Body of pancreas (tissue), 4 donors: ENCODE results near the gene TAS2R60.

Source experiments
- POLR2A ChIP-seq, 3 donors: fragments of 450-650 bp; IDR thresholded peaks; one replicate each; pipeline ENCODE4 v1.6.1; 2016; ENCODE audit warnings: antibody characterized with exemption in 3 of 3, mild to moderate bottlenecking in 2 of 3
- TF ChIP-seq, protein P1 (sequence below), 7 experiments: fragments of 450-650 bp in 4 of 7; fragments of 200-600 bp in 3 of 7; sonication (generic) in 3 of 7; IDR thresholded peaks; one replicate each; pipeline ENCODE4 v1.5.1; 2016 to 2019; ENCODE audit warnings: antibody characterized with exemption in 7 of 7

DNA sequence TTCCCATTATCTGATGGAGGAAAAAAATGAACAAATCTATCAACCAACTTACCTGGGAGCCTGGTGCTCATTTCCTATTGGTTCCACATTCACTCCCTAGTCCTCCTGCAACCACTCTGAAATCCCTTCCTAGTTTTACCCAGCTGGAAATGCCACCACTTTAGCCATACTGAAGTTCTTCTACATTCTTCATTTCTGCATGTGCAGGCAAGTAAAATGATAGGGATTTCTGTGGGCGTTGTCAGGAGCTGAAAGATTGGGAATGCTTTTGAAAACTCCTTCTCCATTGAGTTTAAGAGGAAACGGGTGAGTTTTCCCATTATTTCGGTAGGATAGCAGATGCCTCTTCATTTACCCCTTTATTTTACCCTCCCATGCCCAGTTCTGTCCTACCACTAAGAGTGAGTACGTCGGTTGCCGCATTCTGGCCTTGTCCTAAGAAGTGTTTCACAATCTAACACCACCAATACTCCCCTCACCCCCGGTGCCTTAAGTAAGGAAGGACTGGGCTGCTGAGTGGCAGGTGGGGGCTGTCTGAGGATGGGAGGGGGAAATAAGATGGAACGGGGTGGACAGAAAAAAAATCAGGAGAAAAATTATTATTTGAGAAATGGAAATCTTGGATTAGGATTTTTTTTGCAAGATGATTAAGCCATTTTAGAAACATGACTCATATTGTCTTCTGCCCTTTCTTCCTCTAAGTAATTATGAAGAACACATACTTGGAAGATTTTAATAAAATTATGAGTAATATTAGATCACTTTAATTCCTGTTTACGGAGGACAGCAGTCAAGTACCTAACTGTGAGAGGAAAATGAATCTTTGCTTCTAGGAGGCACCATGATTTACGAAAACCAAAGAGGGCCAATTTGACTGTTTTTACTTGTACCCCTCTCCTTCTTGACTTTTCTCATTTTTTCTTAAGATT is 13.2 kb upstream of the TAS2R60 start:
- TF ChIP-seq, protein P1, sequence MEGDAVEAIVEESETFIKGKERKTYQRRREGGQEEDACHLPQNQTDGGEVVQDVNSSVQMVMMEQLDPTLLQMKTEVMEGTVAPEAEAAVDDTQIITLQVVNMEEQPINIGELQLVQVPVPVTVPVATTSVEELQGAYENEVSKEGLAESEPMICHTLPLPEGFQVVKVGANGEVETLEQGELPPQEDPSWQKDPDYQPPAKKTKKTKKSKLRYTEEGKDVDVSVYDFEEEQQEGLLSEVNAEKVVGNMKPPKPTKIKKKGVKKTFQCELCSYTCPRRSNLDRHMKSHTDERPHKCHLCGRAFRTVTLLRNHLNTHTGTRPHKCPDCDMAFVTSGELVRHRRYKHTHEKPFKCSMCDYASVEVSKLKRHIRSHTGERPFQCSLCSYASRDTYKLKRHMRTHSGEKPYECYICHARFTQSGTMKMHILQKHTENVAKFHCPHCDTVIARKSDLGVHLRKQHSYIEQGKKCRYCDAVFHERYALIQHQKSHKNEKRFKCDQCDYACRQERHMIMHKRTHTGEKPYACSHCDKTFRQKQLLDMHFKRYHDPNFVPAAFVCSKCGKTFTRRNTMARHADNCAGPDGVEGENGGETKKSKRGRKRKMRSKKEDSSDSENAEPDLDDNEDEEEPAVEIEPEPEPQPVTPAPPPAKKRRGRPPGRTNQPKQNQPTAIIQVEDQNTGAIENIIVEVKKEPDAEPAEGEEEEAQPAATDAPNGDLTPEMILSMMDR (IDR thresholded peaks at IDR 0.05) = no peak
- TF ChIP-seq POLR2A (IDR thresholded peaks at IDR 0.05) = no peak
